PFSK-1 (cell line): ENCODE data around the gene IGF1R.

ENCODE experiments used
- FOXP2 ChIP-seq: optimal IDR thresholded peaks from 2 replicates; pipeline ENCODE3; 2011; ENCODE audit warnings: borderline replicate concordance, control low read depth, inconsistent platforms; ENCODE audit not compliant: insufficient read depth; ENCODE audit errors: extremely low read length, extremely low read depth
- POLR2AphosphoS5 ChIP-seq: IDR thresholded peaks from 2 replicates; pipeline ENCODE4 v1.6.1; 2012; ENCODE audit warnings: low read depth, mild to moderate bottlenecking, control low read depth, low read length, moderate library complexity
- REST ChIP-seq, 2 experiments: IDR thresholded peaks; 2 replicates each; pipeline versions ENCODE4 v1.6.1 to v1.8.0; 2011 to 2012; ENCODE audit warnings: low read depth in 2 of 2, low read length in 2 of 2, control low read depth in 1 of 2, inconsistent platforms in 1 of 2, mild to moderate bottlenecking in 1 of 2, moderate library complexity in 1 of 2; ENCODE audit not compliant: insufficient read depth in 1 of 2
- SIN3A ChIP-seq: IDR thresholded peaks from 2 replicates; pipeline ENCODE4 v1.6.1; 2012; ENCODE audit warnings: mild to moderate bottlenecking, low read length, moderate library complexity, borderline replicate concordance; ENCODE audit not compliant: insufficient read depth
- TAF1 ChIP-seq: IDR thresholded peaks from 2 replicates; pipeline ENCODE4 v1.6.1; 2012; ENCODE audit warnings: low read length, control low read depth, borderline replicate concordance; ENCODE audit not compliant: insufficient read depth

IGF1R gene

GRCh38 chr15:98937413-98938104 is 289.2 kb downstream of the IGF1R start:
- no peak for TF ChIP-seq REST (IDR thresholded peaks at IDR 0.05; ENCODE audit: insufficient read depth in 1 of 2, low read depth in 2 of 2, low read length in 2 of 2)
- TF ChIP-seq FOXP2, result no peak
- no peak for TF ChIP-seq TAF1
- TF ChIP-seq SIN3A, result no peak
- no peak for TF ChIP-seq POLR2AphosphoS5

- no peak for TF ChIP-seq TAF1
- TF ChIP-seq SIN3A, result no peak
- TF ChIP-seq REST (IDR thresholded peaks at IDR 0.05; ENCODE audit: insufficient read depth in 1 of 2, low read depth in 2 of 2, low read length in 2 of 2), result no peak
- no peak for TF ChIP-seq POLR2AphosphoS5
- TF ChIP-seq FOXP2, result no peak
Measured at GRCh38 chr15:98938105-98938417, 289.7 kb downstream of the IGF1R start.

GRCh38 chr15:98938799-98939198 is 290.5 kb downstream of the IGF1R start:
- TF ChIP-seq FOXP2 (no peak), REST (IDR thresholded peaks at IDR 0.05; ENCODE audit: insufficient read depth in 1 of 2, low read depth in 2 of 2, low read length in 2 of 2) (no peak), TAF1 (no peak), POLR2AphosphoS5 (no peak), SIN3A (no peak)

GRCh38 chr15:98939311-98940080 is 291.2 kb downstream of the IGF1R start:
- TF ChIP-seq POLR2AphosphoS5, result no peak
- no peak for TF ChIP-seq SIN3A
- TF ChIP-seq REST (IDR thresholded peaks at IDR 0.05; ENCODE audit: insufficient read depth in 1 of 2, low read depth in 2 of 2, low read length in 2 of 2), result no peak
- no peak for TF ChIP-seq FOXP2
- TF ChIP-seq TAF1, result no peak
